Neuron (in vitro differentiated cells): ENCODE data around the gene OR6J1.

Experiments
- H2AFZ ChIP-seq: one replicate; pipeline ENCODE4 v1.6.1; 2013; ENCODE audit warnings: low read depth, mild to moderate bottlenecking, inconsistent platforms, low read length, moderate library complexity
- H3K27me3 ChIP-seq: one replicate; pipeline ENCODE4 v1.6.1; 2013; ENCODE audit warnings: low read length; ENCODE audit not compliant: insufficient read depth
- H3K36me3 ChIP-seq: one replicate; pipeline ENCODE4 v1.6.1; 2013; ENCODE audit warnings: low read length; ENCODE audit not compliant: insufficient read depth
- H3K4me1 ChIP-seq: one replicate; pipeline ENCODE4 v1.6.1; 2013; ENCODE audit warnings: low read length; ENCODE audit not compliant: insufficient read depth
- H3K4me3 ChIP-seq: 2 replicates; pipeline ENCODE4 v1.5.1; 2013; ENCODE audit warnings: mild to moderate bottlenecking, low read length, moderate library complexity
- H3K9me3 ChIP-seq: one replicate; pipeline ENCODE4 v1.6.1; 2013; ENCODE audit warnings: low read length

The OR6J1 gene

GRCh38 chr14:22666203-22666893 lies 22.2 kb upstream of the OR6J1 start:
- Histone ChIP-seq H3K36me3 (no peaks in the 10 kb centered on the region), H3K4me3 (no peak overlapping the region), H3K9me3 (no peaks in the 10 kb centered on the region), H3K27me3 (peaks cover 1% of the 10 kb centered on the region), H3K4me1 (no peaks in the 10 kb centered on the region), H2AFZ (no peak overlapping the region)

- Histone ChIP-seq H3K27me3 (no peaks in the 10 kb centered on the region), H3K9me3 (no peaks in the 10 kb centered on the region), H2AFZ (no peak overlapping the region), H3K4me3 (no peak overlapping the region), H3K4me1 (no peaks in the 10 kb centered on the region), H3K36me3 (no peaks in the 10 kb centered on the region)
Measured at GRCh38 chr14:22664261-22664660, 20.1 kb upstream of the OR6J1 start.

GRCh38 chr14:22660654-22661053 lies 16.5 kb upstream of the OR6J1 start:
- H2AFZ ChIP-seq, result no peak overlapping the region
- no peaks in the 10 kb centered on the region for H3K36me3 ChIP-seq
- no peaks in the 10 kb centered on the region for H3K9me3 ChIP-seq
- H3K27me3 ChIP-seq, result no peaks in the 10 kb centered on the region
- H3K4me3 ChIP-seq, result no peak overlapping the region
- H3K4me1 ChIP-seq, result no peaks in the 10 kb centered on the region

GRCh38 chr14:22658946-22659345 lies 14.8 kb upstream of the OR6J1 start:
- Histone ChIP-seq H3K4me1 (no peaks in the 10 kb centered on the region), H3K9me3 (no peaks in the 10 kb centered on the region), H3K4me3 (no peak overlapping the region), H3K27me3 (no peaks in the 10 kb centered on the region), H3K36me3 (no peaks in the 10 kb centered on the region), H2AFZ (no peak overlapping the region)

DNA sequence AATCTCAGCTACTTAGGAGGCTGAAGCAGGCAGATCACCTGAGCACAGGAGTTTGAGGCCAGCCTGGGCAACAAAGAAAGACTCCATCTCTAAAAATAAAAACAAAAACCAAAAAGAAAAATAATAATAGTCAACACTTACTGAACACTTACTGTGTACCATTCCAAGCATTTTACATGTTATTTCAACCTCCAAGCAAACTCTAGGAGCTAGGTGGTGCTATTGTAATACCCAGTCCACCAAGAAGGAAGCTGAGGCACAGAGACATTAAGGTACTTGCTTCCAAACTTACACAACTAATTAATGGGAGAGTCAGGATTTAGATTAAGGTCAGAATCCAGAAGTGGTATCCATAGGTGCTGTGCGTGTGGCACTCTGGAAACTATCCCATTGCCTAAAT lies 13.7 kb upstream of the OR6J1 start:
- Histone ChIP-seq H3K9me3 (no peaks in the 10 kb centered on the region), H3K4me3 (no peak overlapping the region), H3K36me3 (no peaks in the 10 kb centered on the region), H3K27me3 (no peaks in the 10 kb centered on the region), H3K4me1 (no peaks in the 10 kb centered on the region), H2AFZ (no peak overlapping the region)

DNA sequence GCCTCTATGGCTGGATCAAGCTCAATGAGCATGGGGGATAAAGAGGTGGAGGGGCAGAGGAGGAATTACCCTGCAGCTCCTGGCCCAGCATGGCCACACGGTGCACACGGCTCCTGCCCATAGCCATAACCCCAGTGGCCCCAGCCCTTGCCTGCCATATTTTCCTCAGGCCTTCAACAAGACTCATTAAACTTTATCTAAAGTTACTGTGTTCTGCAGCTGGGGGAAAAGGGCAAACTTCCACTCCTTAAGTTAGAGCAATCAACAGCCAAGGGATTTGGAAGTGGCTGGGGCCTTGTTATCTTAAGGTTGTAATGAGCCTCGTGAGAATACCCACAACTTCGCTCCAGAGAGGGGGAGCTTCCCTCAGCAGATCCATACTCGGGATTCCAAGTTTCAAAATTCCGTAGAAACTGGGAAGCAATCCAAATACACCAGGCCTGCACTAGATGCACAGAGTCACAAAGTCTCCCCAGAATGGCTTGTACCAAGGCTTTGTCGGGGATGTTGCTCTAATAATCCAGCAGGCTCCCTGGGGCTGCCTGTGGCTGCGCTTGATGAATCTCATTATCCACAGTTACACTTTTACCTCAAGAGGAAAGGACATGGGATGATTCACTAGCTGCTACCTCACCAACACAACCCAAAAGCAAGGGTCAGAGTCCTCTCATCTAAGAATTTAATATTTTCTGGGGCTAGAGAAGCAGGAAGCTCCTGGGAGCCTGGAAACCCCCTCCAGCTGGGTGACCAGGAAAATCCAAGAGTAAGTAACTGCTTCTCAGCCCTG lies 13.0 kb upstream of the OR6J1 start:
- Histone ChIP-seq H3K27me3 (no peaks in the 10 kb centered on the region), H3K4me3 (no peak overlapping the region), H3K36me3 (no peaks in the 10 kb centered on the region), H3K9me3 (no peaks in the 10 kb centered on the region), H3K4me1 (no peaks in the 10 kb centered on the region), H2AFZ (no peak overlapping the region)

GRCh38 chr14:22656226-22656625 lies 12.1 kb upstream of the OR6J1 start:
- no peaks in the 10 kb centered on the region for H3K36me3 ChIP-seq
- H3K9me3 ChIP-seq, result no peaks in the 10 kb centered on the region
- no peak overlapping the region for H3K4me3 ChIP-seq
- H2AFZ ChIP-seq, result no peak overlapping the region
- H3K27me3 ChIP-seq, result no peaks in the 10 kb centered on the region
- no peaks in the 10 kb centered on the region for H3K4me1 ChIP-seq

- H2AFZ ChIP-seq, result no peak overlapping the region
- H3K9me3 ChIP-seq, result no peaks in the 10 kb centered on the region
- no peak overlapping the region for H3K4me3 ChIP-seq
- no peaks in the 10 kb centered on the region for H3K36me3 ChIP-seq
- H3K27me3 ChIP-seq, result no peaks in the 10 kb centered on the region
- H3K4me1 ChIP-seq, result no peaks in the 10 kb centered on the region
Measured at GRCh38 chr14:22653012-22653621, 9.0 kb upstream of the OR6J1 start.

DNA sequence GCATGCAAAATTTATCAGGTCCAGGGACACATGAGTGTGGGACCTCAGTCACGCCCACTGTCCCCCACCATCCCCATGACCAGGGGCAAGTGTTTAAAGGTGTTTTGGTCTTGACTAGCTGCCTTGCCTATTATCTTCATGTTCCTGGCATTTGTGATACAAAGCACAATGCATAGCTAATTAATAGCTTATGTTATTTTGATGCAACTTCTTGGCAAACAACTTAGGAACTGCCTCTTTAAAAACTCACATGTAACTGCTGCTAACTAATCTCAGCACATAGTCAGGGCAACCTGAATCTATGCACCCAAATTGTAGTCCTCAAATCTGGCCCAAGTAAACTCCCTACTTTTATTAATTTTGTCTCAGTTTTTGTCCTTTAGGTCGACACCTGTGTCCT lies 7.4 kb upstream of the OR6J1 start:
- H3K9me3 ChIP-seq, result no peaks in the 10 kb centered on the region

DNA sequence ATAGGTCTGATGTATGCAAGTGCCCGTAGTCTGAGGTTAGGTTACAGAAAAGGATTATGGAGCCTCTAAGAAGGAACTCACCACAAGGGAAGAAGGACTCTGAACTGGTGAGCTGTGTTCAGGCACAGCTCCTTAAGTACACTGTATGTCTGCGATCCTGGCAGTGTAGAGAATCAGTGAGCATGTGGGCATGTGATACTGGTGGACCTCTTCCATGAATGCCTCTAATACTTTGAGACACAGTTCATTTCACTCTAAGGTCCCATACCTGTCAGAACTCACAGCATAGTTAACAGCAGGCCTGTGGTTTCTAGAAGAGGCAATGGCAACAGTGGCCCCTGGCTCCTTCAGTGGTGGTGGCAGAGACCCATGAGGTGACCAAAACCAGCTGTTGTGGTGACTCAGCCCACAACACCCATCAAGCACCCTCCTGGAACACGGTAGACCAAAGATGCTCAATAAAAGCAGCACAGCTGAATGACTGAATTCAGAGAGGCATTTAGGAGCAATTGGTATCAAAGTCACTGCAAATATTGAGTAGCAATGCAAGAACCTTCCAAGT lies 6.9 kb upstream of the OR6J1 start:
- no peak overlapping the region for H3K4me3 ChIP-seq
- no peak overlapping the region for H2AFZ ChIP-seq
- H3K9me3 ChIP-seq, result no peaks in the 10 kb centered on the region
- H3K4me1 ChIP-seq, result no peaks in the 10 kb centered on the region
- peaks cover 3% of the 10 kb centered on the region for H3K27me3 ChIP-seq
- no peaks in the 10 kb centered on the region for H3K36me3 ChIP-seq

More for the DNA sequence above, 7.4 kb upstream of the OR6J1 start:
- Histone ChIP-seq H3K27me3 (no peaks in the 10 kb centered on the region), H3K36me3 (no peaks in the 10 kb centered on the region), H2AFZ (no peak overlapping the region), H3K4me3 (no peak overlapping the region), H3K4me1 (no peaks in the 10 kb centered on the region)

GRCh38 chr14:22650046-22650739 lies 6.0 kb upstream of the OR6J1 start:
- no peaks in the 10 kb centered on the region for H3K9me3 ChIP-seq
- H3K4me3 ChIP-seq, result no peak overlapping the region
- H3K36me3 ChIP-seq, result no peaks in the 10 kb centered on the region
- no peak overlapping the region for H2AFZ ChIP-seq
- H3K4me1 ChIP-seq, result no peaks in the 10 kb centered on the region
- peaks cover 7% of the 10 kb centered on the region for H3K27me3 ChIP-seq

GRCh38 chr14:22648506-22648905 lies 4.4 kb upstream of the OR6J1 start:
- Histone ChIP-seq H3K27me3 (peaks cover 10% of the 10 kb centered on the region), H3K9me3 (no peaks in the 10 kb centered on the region), H3K4me1 (no peaks in the 10 kb centered on the region), H3K4me3 (no peak overlapping the region), H3K36me3 (no peaks in the 10 kb centered on the region), H2AFZ (no peak overlapping the region)
